Urinary bladder (tissue), 4 donors: ENCODE data around the gene BNC2. TPM values are rescaled to one million over a fixed set of nuclear protein-coding genes. Genes with fewer than 3 reads are reported as not detected.
A peak's percentile ranks its signal among the peaks of the same experiment; 100 is the strongest.
"Not testable (repeated sequence)": the region's sequence is repeated elsewhere in the genome, so short reads cannot be mapped to it uniquely, and the experiment has no call there.

Experiments used
- DNase-seq: peaks from one replicate; pipeline ENCODE4 v3.0.0-alpha.2; 2015; ENCODE audit errors: extremely low spot score
- H3K27ac ChIP-seq: one replicate; pipeline ENCODE4 v1.5.1; 2013; ENCODE audit warnings: low read depth, mild to moderate bottlenecking, moderate library complexity
- H3K36me3 ChIP-seq: one replicate; pipeline ENCODE4 v1.6.1; 2013; ENCODE audit warnings: mild to moderate bottlenecking, moderate library complexity; ENCODE audit not compliant: insufficient read depth
- H3K4me1 ChIP-seq: one replicate; pipeline ENCODE4 v1.6.1; 2013; ENCODE audit warnings: mild to moderate bottlenecking, moderate library complexity; ENCODE audit not compliant: insufficient read depth
- H3K4me3 ChIP-seq: one replicate; pipeline ENCODE4 v1.5.1; 2013; ENCODE audit warnings: low read depth, low read length
- WGBS: extraction: QIAGEN DNeasy Blood & Tissue Kit; methylation state at CpG from one replicate; pipeline ENCODE4 v1.1.7; 2013; 5-methylcytosine and 5-hydroxymethylcytosine counted together
- polyA plus RNA-seq: library from polyadenylated mRNA; stranded (reverse); fragments of 200-250 nt; gene quantifications from one replicate; pipeline ENCODE4 v1.2.3, GENCODE V29; 2013
- total RNA-seq: library from RNA; depleted of rRNA; stranded (reverse); fragments of >200 nt; gene quantifications from one replicate; pipeline ENCODE4 v1.2.3, GENCODE V29; 2014
- donor health status: healthy with polysubstance abuse.
- donor health status: healthy.

BNC2 gene
- total and polyA plus RNA-seq, 2 donors, result 10.7 to 69.5 TPM

DNA sequence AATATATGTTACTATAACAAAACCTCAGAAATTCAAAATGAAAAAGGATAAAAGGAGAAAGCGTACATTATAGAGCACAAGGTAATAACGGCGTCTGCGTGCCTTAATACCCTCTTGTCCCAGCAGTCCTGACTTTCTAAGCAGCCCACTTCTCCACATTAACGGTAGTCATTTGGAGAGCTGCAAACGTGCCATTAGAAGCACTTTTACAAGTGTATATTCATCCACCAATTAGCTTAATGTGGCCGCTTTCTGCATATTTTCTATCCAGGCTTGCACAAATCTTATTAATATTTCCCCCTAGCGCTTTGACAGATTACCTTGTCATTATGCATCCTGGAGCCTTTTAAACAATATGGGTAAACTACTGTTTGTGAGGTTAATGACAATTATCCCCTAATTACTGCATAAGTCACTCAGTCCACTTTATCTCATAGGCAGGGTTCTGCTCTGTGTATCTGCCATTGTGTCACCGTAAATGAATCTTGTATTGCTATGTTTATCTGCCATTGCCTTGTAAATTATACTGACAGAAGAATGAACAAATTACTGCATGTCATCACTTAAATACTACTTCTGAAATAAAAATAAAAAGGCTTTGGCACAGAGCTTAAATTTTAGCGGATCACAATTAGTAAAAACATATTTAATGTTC lies 421.3 kb downstream of the BNC2 start:
- 86% methylated on average over 10 of the region's 10 CpGs for WGBS
- no peak for DNase-seq
- Histone ChIP-seq H3K4me1 (no peaks in the 10 kb centered on the region), H3K27ac (no peak overlapping the region), H3K4me3 (no peak overlapping the region), H3K36me3 (no peaks in the 10 kb centered on the region)

- Histone ChIP-seq H3K36me3 (no peaks in the 10 kb centered on the region), H3K4me1 (no peaks in the 10 kb centered on the region), H3K4me3 (no peak overlapping the region), H3K27ac (no peak overlapping the region)
- no peak for DNase-seq
- WGBS, result 40% methylated on average over 3 of the region's 3 CpGs
Observed at GRCh38 chr9:16447946-16448345, 422.5 kb downstream of the BNC2 start.

GRCh38 chr9:16446636-16447035 lies 423.8 kb downstream of the BNC2 start:
- 68% methylated on average over 2 of the region's 2 CpGs for WGBS
- Histone ChIP-seq H3K4me3 (no peak overlapping the region), H3K27ac (no peak overlapping the region), H3K4me1 (no peaks in the 10 kb centered on the region), H3K36me3 (no peaks in the 10 kb centered on the region)
- no peak for DNase-seq

DNA sequence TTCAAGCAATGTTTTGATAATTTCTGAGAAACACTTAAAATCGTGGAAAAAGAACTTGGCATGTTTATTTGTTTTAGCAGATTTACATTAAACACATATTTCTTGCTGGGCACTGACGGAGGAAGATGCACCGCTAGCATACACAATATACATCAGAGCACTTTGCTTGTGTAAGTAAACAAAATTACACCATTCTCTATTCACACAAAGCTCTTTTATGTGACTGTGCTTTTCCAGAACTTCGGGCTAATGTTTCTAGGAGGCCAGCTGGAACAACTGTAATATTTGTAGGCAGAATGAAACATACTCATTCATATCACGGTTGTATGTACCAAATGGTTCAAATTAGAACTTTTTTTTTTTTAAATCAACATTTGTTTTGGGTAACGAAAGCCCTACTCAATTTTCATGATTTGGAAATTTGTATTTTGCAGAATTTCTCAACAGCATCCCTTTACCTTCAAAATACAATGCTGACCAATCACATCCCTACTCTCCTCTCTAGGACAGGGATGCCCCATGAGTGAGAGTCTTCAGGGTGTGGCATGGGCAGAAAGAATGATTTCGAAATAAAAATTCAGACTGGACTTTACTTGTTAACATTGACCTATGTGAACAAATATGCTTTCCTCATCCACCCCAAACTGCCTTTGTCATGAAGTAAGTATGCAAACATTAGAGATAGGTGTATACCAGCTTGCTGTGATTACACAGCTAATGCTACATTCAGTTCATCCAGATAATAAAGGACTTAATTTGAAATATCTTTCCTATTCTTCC lies 425.1 kb downstream of the BNC2 start:
- DNase-seq, result no peak
- 57% methylated on average over 7 of the region's 7 CpGs for WGBS
- H3K27ac ChIP-seq, result no peak overlapping the region

GRCh38 chr9:16442622-16443021 lies 427.8 kb downstream of the BNC2 start:
- H3K36me3 ChIP-seq, result no peaks in the 10 kb centered on the region
- no peak for DNase-seq
- no peak overlapping the region for H3K27ac ChIP-seq
- WGBS, result 48% methylated on average over 8 of the region's 8 CpGs
- no peaks in the 10 kb centered on the region for H3K4me1 ChIP-seq
- no peak overlapping the region for H3K4me3 ChIP-seq

More for the DNA sequence above, 425.1 kb downstream of the BNC2 start:
- Histone ChIP-seq H3K4me1 (no peaks in the 10 kb centered on the region), H3K4me3 (no peak overlapping the region), H3K36me3 (no peaks in the 10 kb centered on the region)

DNA sequence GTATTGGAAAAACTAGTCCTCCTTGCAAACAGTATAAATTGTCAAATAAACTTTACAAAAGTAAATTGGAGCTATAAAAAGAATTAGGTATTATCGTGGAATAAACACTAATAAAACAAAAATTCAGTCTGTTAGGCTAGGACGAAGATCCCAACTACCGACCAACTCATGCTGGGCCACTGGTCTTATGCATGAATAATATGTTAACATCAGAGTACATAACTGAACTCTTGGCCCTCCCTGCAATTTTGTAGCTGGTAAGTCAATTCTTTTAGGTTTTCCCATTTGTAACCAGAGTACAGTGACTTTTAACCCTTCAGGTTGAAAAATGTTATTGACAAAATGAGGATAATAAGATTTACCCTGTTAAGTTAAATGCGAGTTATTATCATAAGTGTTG lies 428.7 kb downstream of the BNC2 start:
- H3K27ac ChIP-seq, result no peak overlapping the region
- H3K4me1 ChIP-seq, result no peaks in the 10 kb centered on the region
- no peak overlapping the region for H3K4me3 ChIP-seq
- DNase-seq, result no peak
- H3K36me3 ChIP-seq, result no peaks in the 10 kb centered on the region
- WGBS, result 70% methylated on average over 4 of the region's 4 CpGs

DNA sequence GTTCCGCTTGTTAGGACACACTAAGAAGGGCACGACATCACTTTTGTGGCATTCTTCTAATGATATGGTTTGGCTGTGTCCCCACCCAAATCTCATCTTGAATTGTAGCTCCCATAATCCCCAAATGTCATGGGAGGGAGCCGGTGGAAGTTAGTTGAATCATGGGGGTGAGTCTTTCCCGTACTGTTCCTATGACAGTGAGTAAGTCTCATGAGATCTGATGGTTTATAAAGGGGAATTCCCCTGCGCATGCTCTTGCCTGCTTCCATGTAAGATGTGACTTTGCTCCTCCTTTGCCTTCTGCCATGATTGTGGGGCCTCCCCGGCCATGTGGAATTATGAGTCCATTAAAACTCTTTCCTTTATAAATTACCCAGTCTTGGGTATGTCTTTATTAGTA lies 431.6 kb downstream of the BNC2 start:
- 96% methylated on average over 6 of the region's 6 CpGs for WGBS
- H3K27ac ChIP-seq, H3K4me1 ChIP-seq, DNase-seq, H3K36me3 ChIP-seq, H3K4me3 ChIP-seq: not testable (repeated sequence)

DNA sequence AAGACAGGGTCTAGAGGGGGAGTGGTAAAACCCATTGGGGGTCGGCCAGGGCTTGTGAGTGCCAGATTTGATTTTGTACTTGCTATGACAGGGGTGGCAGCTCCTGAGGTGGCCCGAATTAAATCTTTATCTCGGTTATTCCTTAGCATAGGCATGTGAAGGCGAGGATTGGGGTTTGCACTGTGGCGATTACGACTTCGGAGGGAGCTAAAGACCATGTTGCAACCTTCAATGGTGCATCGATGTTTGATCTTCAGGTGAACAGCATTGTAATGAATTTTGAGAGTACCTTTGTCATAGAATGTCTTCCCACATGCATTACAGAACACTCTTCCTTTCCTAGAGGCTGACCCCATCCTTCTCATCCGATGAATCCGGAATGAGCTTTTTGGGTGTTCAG lies 433.9 kb downstream of the BNC2 start:
- 94% methylated on average over 10 of the region's 10 CpGs for WGBS
- no peak for DNase-seq
- Histone ChIP-seq H3K36me3 (no peaks in the 10 kb centered on the region), H3K27ac (no peak overlapping the region), H3K4me1 (no peaks in the 10 kb centered on the region), H3K4me3 (no peak overlapping the region)

- Histone ChIP-seq H3K27ac (no peak overlapping the region), H3K4me1 (no peaks in the 10 kb centered on the region), H3K4me3 (no peak overlapping the region), H3K36me3 (no peaks in the 10 kb centered on the region)
- DNase-seq, result no peak
- WGBS, result 79% methylated on average over 6 of the region's 6 CpGs
Observed at GRCh38 chr9:16434526-16434925, 435.9 kb downstream of the BNC2 start.

DNA sequence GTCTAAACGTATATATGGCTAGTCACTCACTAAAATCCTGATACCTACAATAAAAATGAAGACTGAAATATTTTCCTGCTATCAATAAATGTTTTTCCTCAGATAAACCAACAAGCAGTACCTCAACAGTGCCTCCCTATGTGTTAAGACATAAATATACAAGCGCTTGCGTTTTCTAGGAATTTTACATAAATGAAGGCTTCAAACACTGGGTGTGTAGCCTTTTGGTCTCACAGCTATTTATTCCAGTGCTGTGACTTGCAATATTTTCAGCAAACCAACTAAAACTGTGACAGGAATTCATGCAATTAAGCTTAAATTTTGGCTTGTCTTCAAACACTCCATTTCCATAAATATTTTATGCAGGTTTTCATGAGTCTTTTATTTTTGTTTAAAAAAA lies 437.0 kb downstream of the BNC2 start:
- DNase-seq, result no peak
- no peak overlapping the region for H3K4me3 ChIP-seq
- H3K27ac ChIP-seq, result no peak overlapping the region
- 94% methylated on average over 3 of the region's 3 CpGs for WGBS
- no peaks in the 10 kb centered on the region for H3K36me3 ChIP-seq
- H3K4me1 ChIP-seq, result no peaks in the 10 kb centered on the region

DNA sequence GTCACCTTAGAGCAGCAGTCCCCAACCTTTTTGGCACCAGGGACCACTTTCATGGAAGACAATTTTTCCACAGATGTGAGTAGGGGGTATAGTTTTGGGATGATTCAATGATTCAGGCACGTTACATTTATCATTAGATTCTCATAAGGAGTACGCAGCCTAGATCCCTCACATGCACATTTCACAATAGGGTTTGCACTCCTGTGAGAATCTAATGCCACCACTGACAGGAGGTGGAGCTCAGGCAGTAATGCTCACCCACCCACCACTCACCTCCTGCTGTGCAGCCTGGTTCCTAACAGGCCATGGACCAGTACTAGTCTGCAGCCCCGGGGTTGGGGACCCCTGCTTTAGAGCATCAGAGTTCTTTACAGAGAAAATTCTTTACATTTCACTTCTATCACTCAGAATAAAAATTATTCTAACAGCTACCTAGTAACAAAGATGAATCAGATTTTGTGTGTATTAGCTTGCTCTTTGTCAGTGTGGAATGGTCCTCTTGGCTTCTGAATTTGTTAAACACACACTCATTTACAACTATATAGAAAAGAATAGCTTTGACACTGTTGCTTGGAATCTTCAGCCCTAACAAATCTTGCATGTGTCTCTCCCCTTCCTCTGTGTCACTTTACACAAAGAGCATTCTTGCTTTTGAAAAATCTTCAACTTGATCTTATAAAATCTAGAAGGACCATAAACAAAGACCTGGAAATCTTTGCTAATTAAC lies 438.6 kb downstream of the BNC2 start:
- Histone ChIP-seq H3K27ac (no peak overlapping the region), H3K4me3 (no peak overlapping the region), H3K36me3 (no peaks in the 10 kb centered on the region), H3K4me1 (no peaks in the 10 kb centered on the region)
- 93% methylated on average over 3 of the region's 3 CpGs for WGBS
- DNase-seq, result no peak

DNA sequence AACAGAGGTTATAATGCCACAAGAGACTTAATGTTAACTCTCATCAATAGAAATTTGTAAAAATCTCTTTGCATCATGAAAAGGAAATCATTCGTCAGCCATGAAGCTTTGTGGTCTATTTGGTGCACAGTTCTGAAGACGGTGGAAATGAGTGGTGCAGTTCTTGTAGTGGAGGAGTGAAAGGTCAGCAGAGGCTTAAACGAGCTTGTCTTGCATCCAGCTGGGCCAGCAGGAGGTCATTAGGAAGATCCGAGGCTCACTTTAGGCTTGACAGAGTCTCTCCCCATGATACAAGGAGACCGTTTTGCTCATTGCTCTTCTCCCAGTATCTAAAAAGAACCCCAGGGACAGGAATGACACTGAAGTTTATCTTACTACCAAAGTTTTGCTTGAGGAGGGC lies 440.8 kb downstream of the BNC2 start:
- WGBS, result 62% methylated on average over 5 of the region's 5 CpGs
- DNase-seq, result no peak
- H3K27ac ChIP-seq, result no peak overlapping the region
- no peak overlapping the region for H3K4me3 ChIP-seq
- no peaks in the 10 kb centered on the region for H3K36me3 ChIP-seq
- H3K4me1 ChIP-seq, result no peaks in the 10 kb centered on the region

DNA sequence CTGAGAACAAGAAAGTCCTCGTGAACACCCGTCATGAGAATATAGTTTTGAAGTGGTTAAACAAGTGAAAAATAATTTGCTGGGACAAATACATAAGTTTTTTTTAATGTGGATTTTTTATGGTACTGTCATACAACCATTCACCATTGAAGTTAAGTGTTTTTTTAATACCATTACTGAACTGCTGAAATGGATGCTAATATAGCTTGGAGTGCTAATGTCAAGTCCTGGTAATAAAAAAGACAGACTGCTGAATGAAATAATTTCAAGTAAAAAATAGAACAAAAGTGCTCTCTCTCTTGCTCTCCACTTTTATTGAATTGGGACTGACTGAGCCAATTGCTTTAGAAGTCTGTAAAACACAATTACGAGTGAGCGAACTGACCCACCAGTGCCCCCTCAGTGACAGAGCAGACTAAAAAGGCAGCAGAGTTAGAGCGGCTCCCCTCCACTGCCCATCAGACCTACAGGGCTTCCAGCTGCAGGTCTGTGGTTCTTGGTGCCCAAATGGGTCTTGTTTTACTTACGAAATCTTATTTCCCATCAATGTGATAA lies 442.5 kb downstream of the BNC2 start:
- 96% methylated on average over 6 of the region's 6 CpGs for WGBS
- DNase-seq, result peak; percentile 58
- H3K27ac ChIP-seq, result no peak overlapping the region
- no peak overlapping the region for H3K4me3 ChIP-seq
- H3K4me1 ChIP-seq, result no peaks in the 10 kb centered on the region
- H3K36me3 ChIP-seq, result no peaks in the 10 kb centered on the region

GRCh38 chr9:16426716-16427115 lies 443.8 kb downstream of the BNC2 start:
- DNase-seq, result no peak
- WGBS, result 80% methylated on average over 2 of the region's 2 CpGs
- Histone ChIP-seq H3K27ac (no peak overlapping the region), H3K36me3 (no peaks in the 10 kb centered on the region), H3K4me1 (no peaks in the 10 kb centered on the region), H3K4me3 (no peak overlapping the region)
